Renal cortical epithelial cell (primary cell): ENCODE measurements around the gene THBS2. TPM values are rescaled to one million over a fixed set of nuclear protein-coding genes. Genes with fewer than 3 reads are reported as not detected.
"Not testable (repeated sequence)": the region's sequence is repeated elsewhere in the genome, so short reads cannot be mapped to it uniquely, and the experiment has no call there.

ENCODE experiments used
- DNase-seq: peaks from one replicate; pipeline ENCODE4 v3.0.0-alpha.2; 2011; ENCODE audit warnings: low read depth
- total RNA-seq: library from RNA; depleted of rRNA; stranded (reverse); fragments of >200 nt; gene quantifications from 2 replicates; pipeline ENCODE4 v1.2.3, GENCODE V29; 2014

Gene THBS2
- total RNA-seq, 1 donor from 2014 or later: 6.5 TPM

GRCh38 chr6:169271877-169272216 lies 18.2 kb upstream of the THBS2 start:
- DNase-seq: no peak

GRCh38 chr6:169271158-169271876 lies 17.7 kb upstream of the THBS2 start:
- DNase-seq: no peak

- DNase-seq: not testable (repeated sequence)
Measured at GRCh38 chr6:169270077-169270380, 16.4 kb upstream of the THBS2 start.

GRCh38 chr6:169269180-169270076 lies 15.8 kb upstream of the THBS2 start:
- peak; percentile 44 for DNase-seq

GRCh38 chr6:169268276-169268675 lies 14.6 kb upstream of the THBS2 start:
- DNase-seq: no peak

GRCh38 chr6:169266746-169267591 lies 13.3 kb upstream of the THBS2 start:
- no peak for DNase-seq

GRCh38 chr6:169266261-169266660 lies 12.6 kb upstream of the THBS2 start:
- no peak for DNase-seq

GRCh38 chr6:169265486-169266131 lies 12.0 kb upstream of the THBS2 start:
- no peak for DNase-seq

GRCh38 chr6:169263836-169264608 lies 10.4 kb upstream of the THBS2 start:
- DNase-seq: peak; percentile 78

- DNase-seq: no peak
Measured at GRCh38 chr6:169263374-169263773, 9.7 kb upstream of the THBS2 start.

- not testable (repeated sequence) for DNase-seq
Measured at GRCh38 chr6:169262602-169263001, 9.0 kb upstream of the THBS2 start.

- DNase-seq: no peak
Measured at GRCh38 chr6:169256518-169256917, 2.9 kb upstream of the THBS2 start.

GRCh38 chr6:169256061-169256460 lies 2.4 kb upstream of the THBS2 start:
- no peak for DNase-seq

GRCh38 chr6:169255643-169256042 lies 2.0 kb upstream of the THBS2 start:
- DNase-seq: no peak

- no peak for DNase-seq
Measured at GRCh38 chr6:169254456-169255316, 1.0 kb upstream of the THBS2 start.

GRCh38 chr6:169252505-169253189 lies 999 bp downstream of the THBS2 start:
- DNase-seq: no peak

GRCh38 chr6:169251822-169252504 lies 1.7 kb downstream of the THBS2 start:
- no peak for DNase-seq

- DNase-seq: no peak
Measured at GRCh38 chr6:169251371-169251802, 2.3 kb downstream of the THBS2 start.

- DNase-seq: peak; percentile 51
Measured at GRCh38 chr6:169250660-169251059, 3.0 kb downstream of the THBS2 start.
